GM12891 (cell line): ENCODE data around the gene PHF14.
"Not testable (repeated sequence)": the region's sequence is repeated elsewhere in the genome, so short reads cannot be mapped to it uniquely, and the experiment has no call there.

ENCODE experiments used
- PAX5 ChIP-seq: IDR thresholded peaks from 2 replicates; pipeline ENCODE4 v1.6.1; 2011; ENCODE audit warnings: low read length, moderate library complexity, mild to moderate bottlenecking; ENCODE audit not compliant: insufficient read depth, severe bottlenecking
- POLR2A ChIP-seq: IDR thresholded peaks from 2 replicates; pipeline ENCODE4 v1.6.1; 2011; ENCODE audit warnings: low read depth, low read length, control low read depth
- POLR2AphosphoS5 ChIP-seq: IDR thresholded peaks from 2 replicates; pipeline ENCODE4 v1.6.1; 2011; ENCODE audit warnings: low read depth, low read length, control low read depth
- POU2F2 ChIP-seq: IDR thresholded peaks from 2 replicates; pipeline ENCODE4 v1.6.1; 2011; ENCODE audit warnings: low read depth, mild to moderate bottlenecking, control low read depth, low read length, moderate library complexity
- SPI1 ChIP-seq: IDR thresholded peaks from 2 replicates; pipeline ENCODE4 v1.6.1; 2011; ENCODE audit warnings: low read depth, low read length, control low read depth
- TAF1 ChIP-seq: IDR thresholded peaks from 2 replicates; pipeline ENCODE4 v1.6.1; 2011; ENCODE audit warnings: low read depth, low read length, control low read depth

DNA sequence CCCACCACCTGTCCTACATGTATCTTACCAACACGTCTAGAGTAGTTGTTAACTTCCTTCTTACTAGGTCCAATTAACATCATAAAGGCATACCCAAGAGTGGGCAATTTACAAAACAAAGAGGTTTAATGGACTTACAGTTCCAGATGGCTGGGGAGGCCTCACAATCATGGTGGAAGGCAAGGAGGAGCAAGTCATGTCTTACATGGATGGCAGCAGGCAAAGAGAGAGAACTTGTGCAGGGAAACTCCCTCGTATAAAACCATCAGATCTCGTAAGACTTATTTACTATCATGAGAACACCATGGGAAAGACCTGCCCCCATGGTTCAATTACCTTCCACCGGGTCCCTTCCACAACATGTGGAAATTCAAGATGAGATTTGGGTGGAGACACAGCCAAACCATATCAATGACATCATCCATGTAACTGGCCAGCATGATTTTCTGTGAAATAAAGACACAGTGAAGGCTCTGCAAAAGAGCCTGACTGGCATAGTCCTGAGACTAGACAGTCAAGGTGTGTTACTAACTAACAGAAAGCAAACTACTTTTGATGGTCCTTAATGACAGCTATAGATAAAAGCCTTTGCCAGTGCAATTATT is 22.6 kb upstream of the PHF14 start:
- TF ChIP-seq POLR2A, POLR2AphosphoS5, TAF1, SPI1, PAX5, POU2F2: not testable (repeated sequence)
